Activated CD8-positive, alpha-beta memory T cell treated with anti-CD3 and anti-CD28 coated beads, Interleukin-2, amount 10 ng/mL, durations not matched to agents 7 days and 5 days (primary cell): Measurements from ENCODE around the gene UBQLN3. TPM values are rescaled to one million over a fixed set of nuclear protein-coding genes. Genes with fewer than 3 reads are reported as not detected.

Experiments
- ATAC-seq: fragments of 150-1000 bp; cut with Tn5 transposase; one replicate; pipeline ENCODE4 v1.10.0; 2021; ENCODE audit warnings: moderate library complexity
- CTCF ChIA-PET: fragments of 350-600 bp; sonication (Branson Sonifier 250); formaldehyde crosslinking; loops from one replicate; lab custom pipeline; 2021; ENCODE audit warnings: antibody characterized with exemption; lab: Charles Lee
- DNase-seq: peaks from one replicate; pipeline ENCODE4 v3.0.0-alpha.2; 2020
- H3K27ac Mint-ChIP-seq: one replicate; pipeline ENCODE4 v1.8.0; 2021; ENCODE audit warnings: mild to moderate bottlenecking, mixed read lengths
- H3K27me3 Mint-ChIP-seq: one replicate; pipeline ENCODE4 v1.8.0; 2021; ENCODE audit warnings: mixed read lengths
- H3K36me3 Mint-ChIP-seq: one replicate; pipeline ENCODE4 v1.8.0; 2021; ENCODE audit warnings: mild to moderate bottlenecking, mixed read lengths
- H3K4me1 Mint-ChIP-seq: one replicate; pipeline ENCODE4 v1.8.0; 2021; ENCODE audit warnings: mixed read lengths
- H3K4me3 Mint-ChIP-seq: one replicate; pipeline ENCODE4 v1.8.0; 2021; ENCODE audit warnings: mild to moderate bottlenecking, moderate library complexity, mixed read lengths
- H3K9me3 Mint-ChIP-seq: one replicate; pipeline ENCODE4 v1.8.0; 2022; ENCODE audit warnings: low read depth, mixed read lengths
- total RNA-seq, 2 experiments: library from RNA; stranded (reverse); gene quantifications; one replicate each; pipeline ENCODE4 v1.2.3, GENCODE V29; 2021

UBQLN3 gene
- under 1 TPM in 1 of 2 experiments, not detected in 1; 0.12 TPM for total RNA-seq

DNA sequence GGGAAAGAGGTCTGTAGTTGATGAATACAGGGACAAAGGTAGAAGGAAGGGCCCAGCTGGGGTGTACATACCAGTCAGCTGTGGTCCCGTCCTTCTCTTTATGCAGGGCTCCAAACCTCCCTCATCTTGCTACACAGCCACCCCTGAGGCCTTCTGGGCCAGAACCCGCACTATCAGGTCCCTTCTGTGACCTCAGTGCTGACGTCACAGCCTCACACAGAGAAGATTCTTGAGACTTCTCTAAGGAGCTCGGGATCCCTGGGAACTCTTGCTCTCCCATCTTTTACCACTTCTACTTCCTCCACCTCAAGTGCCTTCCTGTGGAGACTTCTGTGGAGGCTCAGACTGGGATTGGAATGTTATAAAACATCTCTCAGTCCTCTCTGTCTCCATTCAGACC, at the start of gene UBQLN3:
TSS of gene UBQLN3 (minus strand) at position 155 of the 400 bp plus-strand sequence. CDS start 399 bp downstream, outside the sequence.
- CTCF ChIA-PET = no interaction called here
- H3K36me3 Mint-ChIP-seq = no peaks in the 10 kb centered on the region
- no peaks in the 10 kb centered on the region for H3K4me1 Mint-ChIP-seq
- ATAC-seq = no peak
- no peak for DNase-seq
- no peak within 1 kb of the TSS for H3K27ac Mint-ChIP-seq
- H3K27me3 Mint-ChIP-seq = peaks cover 17% of the 10 kb centered on the region
- H3K4me3 Mint-ChIP-seq = no peak within 1 kb of the TSS
- H3K9me3 Mint-ChIP-seq = no peaks in the 10 kb centered on the region

GRCh38 chr11:5557751-5558150, 48.0 kb upstream of the UBQLN3 start:
- no peak for ATAC-seq
- H3K9me3 Mint-ChIP-seq = no peaks in the 10 kb centered on the region

DNA sequence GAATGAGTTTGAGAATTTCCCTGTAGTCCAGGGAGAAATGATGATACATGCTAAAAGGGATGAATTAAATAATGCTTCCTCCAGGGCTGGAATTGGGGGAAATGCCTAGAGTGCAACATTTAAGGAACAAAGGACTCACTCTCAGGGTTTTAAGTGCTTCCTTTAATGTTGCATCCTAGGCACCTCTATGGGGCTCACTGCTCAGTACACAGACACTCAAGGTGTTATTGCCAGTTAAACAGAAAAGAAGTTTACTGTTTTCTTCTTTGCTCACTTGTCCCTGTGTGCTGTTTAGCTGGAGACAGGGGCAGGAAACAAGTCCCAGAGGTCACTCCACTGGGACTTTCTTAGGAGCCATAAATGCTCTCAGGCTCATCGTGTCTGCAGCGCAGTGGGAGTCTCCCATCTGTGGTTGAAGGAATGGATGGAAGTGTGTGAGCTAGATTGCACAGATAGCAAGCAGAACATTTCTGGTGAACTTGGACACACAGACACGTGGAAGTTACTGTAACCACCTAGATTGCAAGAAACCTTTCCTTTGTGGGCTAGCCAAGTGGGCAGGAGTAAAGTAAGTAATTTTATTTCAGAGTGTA, 46.9 kb upstream of the UBQLN3 start:
- Mint-ChIP-seq H3K4me3 (no peak overlapping the region), H3K9me3 (no peaks in the 10 kb centered on the region), H3K27ac (no peak overlapping the region), H3K36me3 (no peaks in the 10 kb centered on the region), H3K4me1 (no peaks in the 10 kb centered on the region), H3K27me3 (peaks cover 21% of the 10 kb centered on the region)
- ATAC-seq = no peak
- CTCF ChIA-PET = no interaction called here
- no peak for DNase-seq

More at GRCh38 chr11:5557751-5558150, 48.0 kb upstream of the UBQLN3 start:
- no peaks in the 10 kb centered on the region for H3K36me3 Mint-ChIP-seq
- H3K4me3 Mint-ChIP-seq = no peak overlapping the region
- DNase-seq = no peak
- H3K4me1 Mint-ChIP-seq = no peaks in the 10 kb centered on the region
- no peak overlapping the region for H3K27ac Mint-ChIP-seq
- H3K27me3 Mint-ChIP-seq = peaks cover 18% of the 10 kb centered on the region
- CTCF ChIA-PET = no interaction called here

GRCh38 chr11:5553343-5553742, 43.6 kb upstream of the UBQLN3 start:
- H3K4me1 Mint-ChIP-seq = no peaks in the 10 kb centered on the region
- no peaks in the 10 kb centered on the region for H3K36me3 Mint-ChIP-seq
- no peak for DNase-seq
- peaks cover 23% of the 10 kb centered on the region for H3K27me3 Mint-ChIP-seq
- CTCF ChIA-PET = no interaction called here
- no peak overlapping the region for H3K4me3 Mint-ChIP-seq
- ATAC-seq = no peak
- H3K27ac Mint-ChIP-seq = no peak overlapping the region
- no peaks in the 10 kb centered on the region for H3K9me3 Mint-ChIP-seq

DNA sequence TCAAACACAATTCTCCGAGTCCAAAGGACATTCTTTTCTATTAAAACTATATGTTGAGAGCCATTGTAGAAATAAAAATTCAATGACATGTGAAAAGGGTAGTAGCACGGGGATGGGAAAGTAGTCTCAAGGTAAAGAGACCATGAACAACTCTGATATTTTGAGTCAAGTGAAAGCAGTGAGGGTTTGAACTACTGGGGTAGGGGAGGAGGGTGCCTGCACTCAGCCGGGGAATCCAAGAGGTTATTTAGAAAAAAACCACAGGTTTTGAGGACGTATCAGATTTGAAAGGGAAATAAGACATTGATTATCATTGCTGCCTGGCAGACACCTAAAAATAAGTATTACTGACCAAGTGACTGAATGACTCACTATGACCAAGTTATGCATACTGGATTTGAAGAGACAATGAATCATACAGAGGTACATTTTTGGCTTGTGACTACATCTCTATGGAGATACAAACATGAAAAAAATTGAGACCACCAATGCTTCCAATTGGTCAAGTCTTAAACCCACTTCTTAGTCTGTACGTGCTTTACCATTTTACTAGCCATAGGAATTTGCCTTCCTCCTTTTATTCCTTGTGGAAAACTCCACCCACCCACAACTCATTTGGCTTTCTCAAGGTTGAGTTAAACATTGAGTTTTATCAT, 40.8 kb upstream of the UBQLN3 start:
- ATAC-seq = no peak
- no peaks in the 10 kb centered on the region for H3K36me3 Mint-ChIP-seq

DNA sequence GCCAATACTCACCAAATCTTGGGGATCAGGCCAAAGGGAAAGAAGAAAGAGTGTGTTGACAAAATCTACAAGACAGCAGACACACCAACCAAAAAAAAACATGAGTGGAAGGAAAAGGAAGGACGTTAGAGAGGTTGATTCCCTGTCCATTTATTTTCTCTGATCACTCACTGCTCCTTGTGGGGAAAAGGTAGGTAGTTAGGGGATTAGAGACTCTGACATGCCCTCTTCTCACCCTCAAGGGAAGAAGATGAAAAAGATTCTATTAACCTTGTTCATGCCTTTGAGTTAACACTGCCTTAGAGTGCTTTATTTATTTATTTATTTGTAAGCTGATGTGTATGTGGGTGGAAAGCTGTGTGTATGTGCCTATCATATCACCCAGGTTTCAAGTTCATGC, 38.7 kb upstream of the UBQLN3 start, which contains the start of gene OR52H1:
TSS of gene OR52H1 (minus strand) at position 101 of the 400 bp plus-strand sequence. CDS start 3,035 bp downstream, outside the sequence.
- H3K27me3 Mint-ChIP-seq = peaks cover 9% of the 10 kb centered on the region
- no peaks in the 10 kb centered on the region for H3K9me3 Mint-ChIP-seq
- no peak for ATAC-seq
- no peak within 1 kb of the TSS for H3K4me3 Mint-ChIP-seq
- no peaks in the 10 kb centered on the region for H3K4me1 Mint-ChIP-seq
- no peaks in the 10 kb centered on the region for H3K36me3 Mint-ChIP-seq
- DNase-seq = no peak
- no peak within 1 kb of the TSS for H3K27ac Mint-ChIP-seq
- CTCF ChIA-PET = no interaction called here

More for the DNA sequence above, 40.8 kb upstream of the UBQLN3 start:
- H3K4me1 Mint-ChIP-seq = no peaks in the 10 kb centered on the region
- peaks cover 14% of the 10 kb centered on the region for H3K27me3 Mint-ChIP-seq
- H3K4me3 Mint-ChIP-seq = no peak overlapping the region
- DNase-seq = no peak
- H3K27ac Mint-ChIP-seq = no peak overlapping the region
- CTCF ChIA-PET = no interaction called here
- no peaks in the 10 kb centered on the region for H3K9me3 Mint-ChIP-seq

GRCh38 chr11:5547982-5548381, 38.2 kb upstream of the UBQLN3 start:
- no peak for DNase-seq
- no peak overlapping the region for H3K4me3 Mint-ChIP-seq
- no peak overlapping the region for H3K27ac Mint-ChIP-seq
- no peaks in the 10 kb centered on the region for H3K4me1 Mint-ChIP-seq
- CTCF ChIA-PET = no interaction called here
- H3K36me3 Mint-ChIP-seq = no peaks in the 10 kb centered on the region
- no peaks in the 10 kb centered on the region for H3K9me3 Mint-ChIP-seq
- peaks cover 9% of the 10 kb centered on the region for H3K27me3 Mint-ChIP-seq
- ATAC-seq = no peak

DNA sequence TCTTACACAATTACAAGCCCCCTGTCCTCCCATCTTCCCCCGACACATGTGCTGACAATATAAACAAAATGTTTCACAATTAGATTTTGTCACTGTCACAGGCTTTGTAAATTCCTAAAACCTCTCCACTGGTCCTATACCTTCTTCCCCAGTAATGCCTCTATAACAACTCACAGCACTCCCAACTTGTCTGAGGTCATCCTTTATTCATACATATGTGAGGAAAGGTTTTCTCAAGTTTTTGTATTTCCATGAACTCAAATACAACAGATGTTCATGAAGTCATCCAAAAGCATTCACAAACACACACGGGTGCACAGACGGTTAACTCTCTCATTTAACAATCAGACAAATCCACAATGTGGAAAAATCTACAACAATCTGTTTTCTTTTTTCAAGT, 36.7 kb upstream of the UBQLN3 start:
- no peaks in the 10 kb centered on the region for H3K36me3 Mint-ChIP-seq
- H3K4me1 Mint-ChIP-seq = no peaks in the 10 kb centered on the region
- no peak for DNase-seq
- ATAC-seq = no peak
- no peak overlapping the region for H3K27ac Mint-ChIP-seq
- H3K9me3 Mint-ChIP-seq = no peaks in the 10 kb centered on the region
- H3K4me3 Mint-ChIP-seq = no peak overlapping the region
- CTCF ChIA-PET = no interaction called here
- peaks cover 4% of the 10 kb centered on the region for H3K27me3 Mint-ChIP-seq

- Mint-ChIP-seq H3K4me3 (no peak overlapping the region), H3K9me3 (no peaks in the 10 kb centered on the region), H3K27me3 (peaks cover 11% of the 10 kb centered on the region), H3K27ac (no peak overlapping the region), H3K36me3 (no peaks in the 10 kb centered on the region), H3K4me1 (no peaks in the 10 kb centered on the region)
- ATAC-seq = no peak
- CTCF ChIA-PET = no interaction called here
- no peak for DNase-seq
These were observed 31.7 kb upstream of the UBQLN3 start for GRCh38 chr11:5541427-5541826.

GRCh38 chr11:5536482-5536881, 26.7 kb upstream of the UBQLN3 start:
- CTCF ChIA-PET = no interaction called here
- no peak for DNase-seq
- peaks cover 13% of the 10 kb centered on the region for H3K27me3 Mint-ChIP-seq

DNA sequence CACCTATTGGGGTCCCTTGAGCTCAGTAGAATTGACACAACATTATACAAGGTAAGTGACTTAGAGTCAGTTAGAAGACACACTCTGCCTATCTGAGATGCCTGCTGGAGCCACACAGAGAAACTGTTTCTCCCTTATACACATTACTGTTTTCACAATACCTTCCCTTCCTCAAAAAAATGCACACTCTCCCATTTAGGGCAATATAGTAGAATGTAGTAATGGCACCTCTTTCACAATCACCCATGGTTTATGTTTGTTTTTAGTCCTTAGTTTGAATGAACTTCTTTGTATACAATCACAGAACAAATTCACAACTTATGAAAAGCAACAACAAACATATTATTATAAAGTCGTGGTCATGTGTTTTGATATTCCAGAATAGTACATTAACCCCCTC, 24.3 kb upstream of the UBQLN3 start:
- CTCF ChIA-PET = no interaction called here
- DNase-seq (no peak), ATAC-seq (no peak)
- Mint-ChIP-seq H3K9me3 (no peaks in the 10 kb centered on the region), H3K36me3 (no peaks in the 10 kb centered on the region), H3K4me1 (no peaks in the 10 kb centered on the region), H3K27me3 (peaks cover 12% of the 10 kb centered on the region), H3K27ac (no peak overlapping the region), H3K4me3 (no peak overlapping the region)

More at GRCh38 chr11:5536482-5536881, 26.7 kb upstream of the UBQLN3 start:
- Mint-ChIP-seq H3K27ac (no peak overlapping the region), H3K4me1 (no peaks in the 10 kb centered on the region), H3K9me3 (no peaks in the 10 kb centered on the region), H3K4me3 (no peak overlapping the region), H3K36me3 (no peaks in the 10 kb centered on the region)
- ATAC-seq = no peak

GRCh38 chr11:5531053-5531831, 21.5 kb upstream of the UBQLN3 start:
- Mint-ChIP-seq H3K36me3 (no peaks in the 10 kb centered on the region), H3K4me3 (no peak overlapping the region), H3K27ac (no peak overlapping the region), H3K27me3 (peaks cover 5% of the 10 kb centered on the region), H3K9me3 (no peaks in the 10 kb centered on the region), H3K4me1 (no peaks in the 10 kb centered on the region)
- CTCF ChIA-PET = no interaction called here
- no peak for DNase-seq
- ATAC-seq = no peak

DNA sequence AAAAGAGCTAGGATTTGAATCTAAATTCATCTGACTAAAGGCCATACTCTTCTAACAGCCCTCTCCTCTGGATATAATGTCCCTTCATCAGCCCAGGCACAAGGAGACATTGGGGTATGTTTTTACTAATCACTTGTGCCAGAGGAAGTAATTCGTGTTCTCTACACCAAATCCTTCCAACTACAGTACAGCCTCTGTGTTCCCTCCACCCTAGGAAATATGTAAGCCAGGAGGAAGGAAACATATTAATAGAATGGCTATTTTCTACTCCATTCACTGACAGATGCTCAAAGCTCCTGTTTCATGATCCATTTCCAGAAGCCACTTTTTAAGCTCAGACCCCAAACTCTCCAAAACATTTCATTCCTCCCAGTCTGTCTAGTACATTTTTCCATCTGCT, 18.7 kb upstream of the UBQLN3 start:
- CTCF ChIA-PET = no interaction called here
- H3K9me3 Mint-ChIP-seq = no peaks in the 10 kb centered on the region

DNA sequence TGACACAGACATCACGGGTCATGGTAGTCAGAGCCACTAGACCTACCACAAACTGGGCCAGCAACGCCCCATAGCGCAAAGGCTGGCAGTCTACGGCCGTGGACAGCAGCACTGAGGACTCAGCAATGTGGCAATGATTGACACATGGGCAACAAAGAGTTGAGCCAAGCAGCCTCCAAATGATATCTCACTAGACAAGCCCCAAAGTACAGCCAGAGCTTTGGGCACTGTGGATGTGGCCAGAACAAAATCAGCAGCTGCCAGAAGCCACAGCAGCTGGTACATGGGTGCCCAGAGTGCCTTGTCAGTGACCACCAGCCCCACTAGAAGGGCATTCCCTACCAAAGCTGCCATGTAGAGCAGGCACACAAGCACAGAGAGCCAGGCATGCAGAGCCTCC, 18.0 kb upstream of the UBQLN3 start:
- no peaks in the 10 kb centered on the region for H3K4me1 Mint-ChIP-seq

More for the DNA sequence above, 18.7 kb upstream of the UBQLN3 start:
- no peak for DNase-seq
- Mint-ChIP-seq H3K27ac (no peak overlapping the region), H3K27me3 (peaks cover 2% of the 10 kb centered on the region), H3K4me3 (no peak overlapping the region), H3K4me1 (no peaks in the 10 kb centered on the region), H3K36me3 (no peaks in the 10 kb centered on the region)
- ATAC-seq = no peak

More for the DNA sequence above, 18.0 kb upstream of the UBQLN3 start:
- H3K4me3 Mint-ChIP-seq = no peak overlapping the region
- CTCF ChIA-PET = no interaction called here
- DNase-seq (no peak), ATAC-seq (no peak)
- H3K36me3 Mint-ChIP-seq = no peaks in the 10 kb centered on the region
- H3K9me3 Mint-ChIP-seq = no peaks in the 10 kb centered on the region
- H3K27ac Mint-ChIP-seq = no peak overlapping the region
- H3K27me3 Mint-ChIP-seq = peaks cover 2% of the 10 kb centered on the region
